HEK293 (cell line): ENCODE results near the gene EID2.

Experiments
- GFI1B ChIP-seq: fragments of 450-650 bp; formaldehyde crosslinking; IDR thresholded peaks from 2 replicates; pipeline ENCODE4 v1.5.1; 2016; ENCODE audit warnings: missing biosample characterization, missing genetic modification characterization
- KLF16 ChIP-seq: fragments of 450-650 bp; formaldehyde crosslinking; IDR thresholded peaks from 2 replicates; pipeline ENCODE4 v1.5.1; 2017; ENCODE audit warnings: missing biosample characterization, missing genetic modification characterization
- OVOL3 ChIP-seq: fragments of 450-650 bp; formaldehyde crosslinking; IDR thresholded peaks from 2 replicates; pipeline ENCODE4 v1.5.1; 2016; ENCODE audit warnings: missing biosample characterization, missing genetic modification characterization
- ZNF121 ChIP-seq: fragments of 450-650 bp; formaldehyde crosslinking; IDR thresholded peaks from 2 replicates; pipeline ENCODE4 v1.5.1; 2016; ENCODE audit warnings: missing biosample characterization, missing genetic modification characterization
- ZNF19 ChIP-seq: fragments of 450-650 bp; formaldehyde crosslinking; IDR thresholded peaks from 2 replicates; pipeline ENCODE4; 2016; ENCODE audit warnings: missing biosample characterization, missing genetic modification characterization, low read depth
- ZNF214 ChIP-seq: fragments of 450-650 bp; formaldehyde crosslinking; IDR thresholded peaks from 2 replicates; pipeline ENCODE4 v1.5.1; 2017; ENCODE audit warnings: missing biosample characterization, mild to moderate bottlenecking, missing genetic modification characterization, borderline replicate concordance
- ZNF274 ChIP-seq, 2 experiments: fragments of 200-500 bp in 1 of 2; fragments of 450-650 bp in 1 of 2; sonication (Bioruptor generic) in 1 of 2; formaldehyde crosslinking in 1 of 2; IDR thresholded peaks; 2 replicates each; pipeline versions ENCODE4 v1.5.1 to v1.6.1; 2014 to 2016; ENCODE audit warnings: borderline replicate concordance in 1 of 2, inconsistent platforms in 1 of 2, low read length in 1 of 2, missing biosample characterization in 1 of 2, missing genetic modification characterization in 1 of 2
- ZNF335 ChIP-seq: fragments of 450-650 bp; formaldehyde crosslinking; conservative IDR thresholded peaks from 2 replicates; pipeline ENCODE4 v1.5.1; 2016; ENCODE audit warnings: missing biosample characterization, missing genetic modification characterization
- ZNF501 ChIP-seq: fragments of 450-650 bp; formaldehyde crosslinking; IDR thresholded peaks from 2 replicates; pipeline ENCODE4 v1.5.1; 2016; ENCODE audit warnings: missing biosample characterization, missing genetic modification characterization
- ZNF624 ChIP-seq: fragments of 450-650 bp; formaldehyde crosslinking; IDR thresholded peaks from 2 replicates; pipeline ENCODE4 v1.5.1; 2017; ENCODE audit warnings: missing biosample characterization, missing genetic modification characterization
- ZNF626 ChIP-seq: fragments of 450-650 bp; sonication (Bioruptor Pico); formaldehyde crosslinking; IDR thresholded peaks from 2 replicates; pipeline ENCODE4 v1.5.1; 2018; ENCODE audit warnings: missing biosample characterization, missing genetic modification characterization, inconsistent platforms
- ZNF629 ChIP-seq: fragments of 450-650 bp; formaldehyde crosslinking; IDR thresholded peaks from 2 replicates; pipeline ENCODE4 v1.5.1; 2017; ENCODE audit warnings: missing biosample characterization, missing genetic modification characterization
- ZNF768 ChIP-seq: fragments of 450-650 bp; formaldehyde crosslinking; IDR thresholded peaks from 2 replicates; pipeline ENCODE4 v1.5.1; 2018; ENCODE audit warnings: missing biosample characterization, mild to moderate bottlenecking, missing genetic modification characterization
- ZNF776 ChIP-seq: fragments of 450-650 bp; formaldehyde crosslinking; IDR thresholded peaks from 2 replicates; pipeline ENCODE4 v1.5.0; 2017; ENCODE audit warnings: missing biosample characterization, missing genetic modification characterization, borderline replicate concordance
- ZNF843 ChIP-seq: fragments of 450-650 bp; formaldehyde crosslinking; IDR thresholded peaks from 2 replicates; pipeline ENCODE4 v1.5.1; 2016; ENCODE audit warnings: missing biosample characterization, missing genetic modification characterization
- TF ChIP-seq, protein P1 (sequence below): fragments of 450-650 bp; formaldehyde crosslinking; conservative IDR thresholded peaks from 2 replicates; pipeline ENCODE4 v1.5.1; 2016; ENCODE audit warnings: low read depth, missing biosample characterization, missing genetic modification characterization
- TF ChIP-seq, protein P2 (sequence below): fragments of 450-650 bp; formaldehyde crosslinking; IDR thresholded peaks from 2 replicates; pipeline ENCODE4 v1.5.1; 2016; ENCODE audit warnings: missing biosample characterization, missing genetic modification characterization
- TF ChIP-seq, protein P3 (sequence below): fragments of 450-650 bp; formaldehyde crosslinking; IDR thresholded peaks from 2 replicates; pipeline ENCODE4 v1.5.0; 2017; ENCODE audit warnings: missing biosample characterization, missing genetic modification characterization, borderline replicate concordance
- TF ChIP-seq, protein P4 (sequence below): fragments of 450-650 bp; formaldehyde crosslinking; optimal IDR thresholded peaks from 2 replicates; pipeline ENCODE3; 2016; ENCODE audit warnings: missing biosample characterization, mild to moderate bottlenecking, missing genetic modification characterization
- TF ChIP-seq, protein P5 (sequence below): fragments of 450-650 bp; formaldehyde crosslinking; IDR thresholded peaks from 2 replicates; pipeline ENCODE4 v1.5.1; 2017; ENCODE audit warnings: missing biosample characterization, mild to moderate bottlenecking, missing genetic modification characterization, moderate library complexity
- TF ChIP-seq, protein P6 (sequence below): fragments of 450-650 bp; formaldehyde crosslinking; IDR thresholded peaks from 2 replicates; pipeline ENCODE4 v1.5.1; 2017; ENCODE audit warnings: missing biosample characterization, missing genetic modification characterization

EID2 gene

DNA sequence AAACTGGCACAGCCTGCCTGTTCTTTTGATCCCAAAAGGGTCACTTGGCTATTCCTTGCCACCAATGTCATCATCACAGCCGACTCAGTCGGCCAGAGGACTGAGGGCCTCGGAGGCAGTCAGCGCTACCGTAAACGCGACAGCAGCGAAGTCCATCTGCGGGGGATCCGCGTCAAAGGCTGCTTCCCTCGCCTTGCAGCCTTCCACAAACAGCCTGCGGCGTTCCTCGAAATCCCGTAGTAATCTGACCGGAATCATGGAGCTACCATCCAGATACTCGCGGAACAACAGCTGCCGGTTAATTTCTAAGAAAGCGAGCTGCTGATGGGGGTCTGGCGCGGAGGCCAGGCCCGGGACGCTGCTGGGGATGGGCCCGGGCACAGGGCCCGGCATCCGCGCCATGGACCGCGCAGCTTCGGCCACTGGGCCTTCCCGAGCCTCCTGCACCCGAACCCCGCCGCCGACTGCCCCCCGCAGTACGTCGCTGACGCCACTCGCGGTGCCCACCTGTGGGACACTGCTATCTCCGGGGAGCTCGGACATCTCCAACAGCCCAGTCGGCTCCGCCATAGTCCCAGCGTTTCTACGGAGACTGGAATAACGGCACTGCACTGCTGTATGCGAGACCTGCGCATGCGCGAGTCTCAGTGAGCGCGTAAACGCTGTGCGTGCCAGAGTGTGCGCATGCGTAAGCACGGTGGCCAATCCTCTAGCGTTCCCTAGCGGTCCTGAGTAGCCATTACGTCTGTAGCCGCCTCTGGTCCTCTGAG, 7.5 kb downstream of the EID2 start, which contains the start of gene EID2B (continued):
- TF ChIP-seq, protein P1, sequence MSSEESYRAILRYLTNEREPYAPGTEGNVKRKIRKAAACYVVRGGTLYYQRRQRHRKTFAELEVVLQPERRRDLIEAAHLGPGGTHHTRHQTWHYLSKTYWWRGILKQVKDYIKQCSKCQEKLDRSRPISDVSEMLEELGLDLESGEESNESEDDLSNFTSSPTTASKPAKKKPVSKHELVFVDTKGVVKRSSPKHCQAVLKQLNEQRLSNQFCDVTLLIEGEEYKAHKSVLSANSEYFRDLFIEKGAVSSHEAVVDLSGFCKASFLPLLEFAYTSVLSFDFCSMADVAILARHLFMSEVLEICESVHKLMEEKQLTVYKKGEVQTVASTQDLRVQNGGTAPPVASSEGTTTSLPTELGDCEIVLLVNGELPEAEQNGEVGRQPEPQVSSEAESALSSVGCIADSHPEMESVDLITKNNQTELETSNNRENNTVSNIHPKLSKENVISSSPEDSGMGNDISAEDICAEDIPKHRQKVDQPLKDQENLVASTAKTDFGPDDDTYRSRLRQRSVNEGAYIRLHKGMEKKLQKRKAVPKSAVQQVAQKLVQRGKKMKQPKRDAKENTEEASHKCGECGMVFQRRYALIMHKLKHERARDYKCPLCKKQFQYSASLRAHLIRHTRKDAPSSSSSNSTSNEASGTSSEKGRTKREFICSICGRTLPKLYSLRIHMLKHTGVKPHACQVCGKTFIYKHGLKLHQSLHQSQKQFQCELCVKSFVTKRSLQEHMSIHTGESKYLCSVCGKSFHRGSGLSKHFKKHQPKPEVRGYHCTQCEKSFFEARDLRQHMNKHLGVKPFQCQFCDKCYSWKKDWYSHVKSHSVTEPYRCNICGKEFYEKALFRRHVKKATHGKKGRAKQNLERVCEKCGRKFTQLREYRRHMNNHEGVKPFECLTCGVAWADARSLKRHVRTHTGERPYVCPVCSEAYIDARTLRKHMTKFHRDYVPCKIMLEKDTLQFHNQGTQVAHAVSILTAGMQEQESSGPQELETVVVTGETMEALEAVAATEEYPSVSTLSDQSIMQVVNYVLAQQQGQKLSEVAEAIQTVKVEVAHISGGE (tag by site-specific recombination), result 0 out of 2 replicates have a peak, but pooled peaks have one; percentile 44
- TF ChIP-seq, protein P2, sequence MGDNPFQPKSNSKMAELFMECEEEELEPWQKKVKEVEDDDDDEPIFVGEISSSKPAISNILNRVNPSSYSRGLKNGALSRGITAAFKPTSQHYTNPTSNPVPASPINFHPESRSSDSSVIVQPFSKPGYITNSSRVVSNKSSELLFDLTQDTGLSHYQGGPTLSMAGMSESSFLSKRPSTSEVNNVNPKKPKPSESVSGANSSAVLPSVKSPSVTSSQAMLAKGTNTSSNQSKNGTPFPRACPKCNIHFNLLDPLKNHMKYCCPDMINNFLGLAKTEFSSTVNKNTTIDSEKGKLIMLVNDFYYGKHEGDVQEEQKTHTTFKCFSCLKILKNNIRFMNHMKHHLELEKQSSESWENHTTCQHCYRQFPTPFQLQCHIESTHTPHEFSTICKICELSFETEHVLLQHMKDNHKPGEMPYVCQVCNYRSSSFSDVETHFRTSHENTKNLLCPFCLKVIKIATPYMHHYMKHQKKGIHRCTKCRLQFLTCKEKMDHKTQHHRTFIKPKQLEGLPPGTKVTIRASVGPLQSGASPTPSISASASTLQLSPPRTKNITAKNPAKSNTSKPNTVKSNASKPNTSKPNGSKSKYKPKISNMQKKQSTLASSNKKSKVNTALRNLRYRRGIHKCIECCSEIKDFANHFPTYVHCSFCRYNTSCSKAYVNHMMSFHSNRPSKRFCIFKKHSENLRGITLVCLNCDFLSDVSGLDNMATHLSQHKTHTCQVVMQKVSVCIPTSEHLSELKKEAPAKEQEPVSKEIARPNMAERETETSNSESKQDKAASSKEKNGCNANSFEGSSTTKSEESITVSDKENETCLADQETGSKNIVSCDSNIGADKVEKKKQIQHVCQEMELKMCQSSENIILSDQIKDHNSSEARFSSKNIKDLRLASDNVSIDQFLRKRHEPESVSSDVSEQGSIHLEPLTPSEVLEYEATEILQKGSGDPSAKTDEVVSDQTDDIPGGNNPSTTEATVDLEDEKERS (tag by site-specific recombination), result 0 out of 2 replicates have a peak, but pooled peaks have one; percentile 11
- TF ChIP-seq, protein P3, sequence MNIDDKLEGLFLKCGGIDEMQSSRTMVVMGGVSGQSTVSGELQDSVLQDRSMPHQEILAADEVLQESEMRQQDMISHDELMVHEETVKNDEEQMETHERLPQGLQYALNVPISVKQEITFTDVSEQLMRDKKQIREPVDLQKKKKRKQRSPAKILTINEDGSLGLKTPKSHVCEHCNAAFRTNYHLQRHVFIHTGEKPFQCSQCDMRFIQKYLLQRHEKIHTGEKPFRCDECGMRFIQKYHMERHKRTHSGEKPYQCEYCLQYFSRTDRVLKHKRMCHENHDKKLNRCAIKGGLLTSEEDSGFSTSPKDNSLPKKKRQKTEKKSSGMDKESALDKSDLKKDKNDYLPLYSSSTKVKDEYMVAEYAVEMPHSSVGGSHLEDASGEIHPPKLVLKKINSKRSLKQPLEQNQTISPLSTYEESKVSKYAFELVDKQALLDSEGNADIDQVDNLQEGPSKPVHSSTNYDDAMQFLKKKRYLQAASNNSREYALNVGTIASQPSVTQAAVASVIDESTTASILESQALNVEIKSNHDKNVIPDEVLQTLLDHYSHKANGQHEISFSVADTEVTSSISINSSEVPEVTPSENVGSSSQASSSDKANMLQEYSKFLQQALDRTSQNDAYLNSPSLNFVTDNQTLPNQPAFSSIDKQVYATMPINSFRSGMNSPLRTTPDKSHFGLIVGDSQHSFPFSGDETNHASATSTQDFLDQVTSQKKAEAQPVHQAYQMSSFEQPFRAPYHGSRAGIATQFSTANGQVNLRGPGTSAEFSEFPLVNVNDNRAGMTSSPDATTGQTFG (tag by site-specific recombination), result no peak
- TF ChIP-seq ZNF776 (tag by site-specific recombination) (no peak), ZNF19 (tag by site-specific recombination) (no peak), KLF16 (tag by site-specific recombination) (peak; percentile 80; the same call in 1 of the 2 replicates), GFI1B (tag by site-specific recombination) (0 out of 2 replicates have a peak, but pooled peaks have one; percentile 3), ZNF274 (IDR thresholded peaks at IDR 0.05; ENCODE audit: low read length) (no peak), ZNF274 (tag by site-specific recombination; IDR thresholded peaks at IDR 0.05; ENCODE audit: borderline replicate concordance) (no peak), OVOL3 (tag by site-specific recombination) (peak; percentile 99), ZNF624 (no peak), ZNF214 (tag by site-specific recombination) (no peak), ZNF768 (tag by site-specific recombination) (peak; percentile 8; the same call in 1 of the 2 replicates), ZNF335 (tag by site-specific recombination) (peak; percentile 98), ZNF501 (tag by site-specific recombination) (peak; percentile 98), ZNF843 (tag by site-specific recombination) (peak; percentile 49; the same call in 1 of the 2 replicates), ZNF629 (tag by site-specific recombination) (peak; percentile 55; the same call in 1 of the 2 replicates), ZNF121 (peak; percentile 96), ZNF626 (tag by site-specific recombination) (no peak)
- TF ChIP-seq, protein P4, sequence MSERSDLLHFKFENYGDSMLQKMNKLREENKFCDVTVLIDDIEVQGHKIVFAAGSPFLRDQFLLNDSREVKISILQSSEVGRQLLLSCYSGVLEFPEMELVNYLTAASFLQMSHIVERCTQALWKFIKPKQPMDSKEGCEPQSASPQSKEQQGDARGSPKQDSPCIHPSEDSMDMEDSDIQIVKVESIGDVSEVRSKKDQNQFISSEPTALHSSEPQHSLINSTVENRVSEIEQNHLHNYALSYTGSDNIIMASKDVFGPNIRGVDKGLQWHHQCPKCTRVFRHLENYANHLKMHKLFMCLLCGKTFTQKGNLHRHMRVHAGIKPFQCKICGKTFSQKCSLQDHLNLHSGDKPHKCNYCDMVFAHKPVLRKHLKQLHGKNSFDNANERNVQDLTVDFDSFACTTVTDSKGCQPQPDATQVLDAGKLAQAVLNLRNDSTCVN (tag by site-specific recombination), result peak; percentile 92
- TF ChIP-seq, protein P5, sequence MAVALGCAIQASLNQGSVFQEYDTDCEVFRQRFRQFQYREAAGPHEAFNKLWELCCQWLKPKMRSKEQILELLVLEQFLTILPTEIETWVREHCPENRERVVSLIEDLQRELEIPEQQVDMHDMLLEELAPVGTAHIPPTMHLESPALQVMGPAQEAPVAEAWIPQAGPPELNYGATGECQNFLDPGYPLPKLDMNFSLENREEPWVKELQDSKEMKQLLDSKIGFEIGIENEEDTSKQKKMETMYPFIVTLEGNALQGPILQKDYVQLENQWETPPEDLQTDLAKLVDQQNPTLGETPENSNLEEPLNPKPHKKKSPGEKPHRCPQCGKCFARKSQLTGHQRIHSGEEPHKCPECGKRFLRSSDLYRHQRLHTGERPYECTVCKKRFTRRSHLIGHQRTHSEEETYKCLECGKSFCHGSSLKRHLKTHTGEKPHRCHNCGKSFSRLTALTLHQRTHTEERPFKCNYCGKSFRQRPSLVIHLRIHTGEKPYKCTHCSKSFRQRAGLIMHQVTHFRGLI, result peak; percentile 27; the same call in 1 of the 2 replicates
- TF ChIP-seq, protein P6, sequence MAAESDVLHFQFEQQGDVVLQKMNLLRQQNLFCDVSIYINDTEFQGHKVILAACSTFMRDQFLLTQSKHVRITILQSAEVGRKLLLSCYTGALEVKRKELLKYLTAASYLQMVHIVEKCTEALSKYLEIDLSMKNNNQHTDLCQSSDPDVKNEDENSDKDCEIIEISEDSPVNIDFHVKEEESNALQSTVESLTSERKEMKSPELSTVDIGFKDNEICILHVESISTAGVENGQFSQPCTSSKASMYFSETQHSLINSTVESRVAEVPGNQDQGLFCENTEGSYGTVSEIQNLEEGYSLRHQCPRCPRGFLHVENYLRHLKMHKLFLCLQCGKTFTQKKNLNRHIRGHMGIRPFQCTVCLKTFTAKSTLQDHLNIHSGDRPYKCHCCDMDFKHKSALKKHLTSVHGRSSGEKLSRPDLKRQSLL, result 0 out of 2 replicates have a peak, but pooled peaks have one; percentile 37
